Caco-2 (cell line): Measurements from ENCODE around the gene OR13D1. TPM values are rescaled to one million over a fixed set of nuclear protein-coding genes. Genes with fewer than 3 reads are reported as not detected.
"Not testable (repeated sequence)": the region's sequence is repeated elsewhere in the genome, so short reads cannot be mapped to it uniquely, and the experiment has no call there.

ENCODE experiments used
- BruUV-seq: library from RNA; stranded (reverse); fragments of 400-500 nt; replicated peaks from 2 replicates; lab custom pipeline; 2021; lab: Mats Ljungman, UMichigan
- CTCF ChIA-PET: fragments of 300-600 bp; sonication (Branson Sonifier 250); formaldehyde crosslinking; loops from one replicate; lab custom pipeline; 2022; ENCODE audit warnings: antibody characterized with exemption; lab: Charles Lee
- POLR2A ChIA-PET: fragments of 300-600 bp; sonication (Branson Sonifier 250); formaldehyde crosslinking; loops from one replicate; lab custom pipeline; 2022; ENCODE audit warnings: antibody characterized with exemption; lab: Charles Lee
- DNase-seq, 2 experiments: peaks; one replicate each; pipeline versions ENCODE4 v3.0.0 to v3.0.0-alpha.2; 2020 to 2022
- H3K27me3 ChIP-seq: replicated peaks from 2 replicates; pipeline ENCODE4 v1.6.0; 2011; ENCODE audit warnings: low read length; ENCODE audit not compliant: control insufficient read depth, insufficient read depth
- H3K36me3 ChIP-seq: 2 replicates; pipeline ENCODE4 v1.5.1; 2011; ENCODE audit warnings: low read length; ENCODE audit not compliant: control insufficient read depth, insufficient read depth
- H3K4me1 ChIP-seq: fragments of 250-450 bp; sonication (Bioruptor Pico); 2 replicates; pipeline ENCODE4 v1.5.1; 2020; ENCODE audit warnings: mild to moderate bottlenecking
- H3K4me3 ChIP-seq: 2 replicates; pipeline ENCODE4 v1.5.1; 2011; ENCODE audit warnings: low read depth, mild to moderate bottlenecking, control low read depth, low read length
- H3K9me3 ChIP-seq: fragments of 250-450 bp; sonication (Bioruptor Pico); 2 replicates; pipeline ENCODE4 v1.5.1; 2020; ENCODE audit warnings: mild to moderate bottlenecking, moderate library complexity
- H3K27ac Mint-ChIP-seq: one replicate; pipeline ENCODE4 v1.8.0; 2022; ENCODE audit warnings: mixed read lengths; ENCODE audit not compliant: unreplicated experiment
- H3K27me3 Mint-ChIP-seq: one replicate; pipeline ENCODE4 v1.8.0; 2022; ENCODE audit warnings: mixed read lengths; ENCODE audit not compliant: insufficient read depth, unreplicated experiment
- H3K36me3 Mint-ChIP-seq: one replicate; pipeline ENCODE4 v1.8.0; 2022; ENCODE audit warnings: mild to moderate bottlenecking, mixed read lengths; ENCODE audit not compliant: insufficient read depth, unreplicated experiment
- H3K4me1 Mint-ChIP-seq: one replicate; pipeline ENCODE4 v1.8.0; 2022; ENCODE audit warnings: low read depth, mixed read lengths; ENCODE audit not compliant: unreplicated experiment
- H3K4me3 Mint-ChIP-seq: one replicate; pipeline ENCODE4 v1.8.0; 2022; ENCODE audit warnings: mild to moderate bottlenecking, moderate library complexity, mixed read lengths; ENCODE audit not compliant: unreplicated experiment
- H3K9me3 Mint-ChIP-seq: one replicate; pipeline ENCODE4 v1.8.0; 2022; ENCODE audit warnings: mixed read lengths; ENCODE audit not compliant: unreplicated experiment
- intact Hi-C: fragments of 100-400 bp; cut with micrococcal nuclease; formaldehyde crosslinking; loops from one replicate; pipeline ENCODE4 v1.10.0; 2022; ENCODE audit not compliant: unreplicated experiment
- total RNA-seq: library from RNA; stranded (reverse); gene quantifications from 2 replicates; pipeline ENCODE4 v1.2.3, GENCODE V29; 2022
- TF ChIP-seq, protein P1 (sequence below), 2 experiments: fragments of 200-600 bp in 1 of 2; IDR thresholded peaks; 1 replicate in 1 of 2; 2 replicates in 1 of 2; pipeline versions ENCODE4 v1.5.1 to v1.8.0; 2011 to 2022; ENCODE audit warnings: antibody characterized with exemption in 1 of 2, control low read depth in 1 of 2, inconsistent platforms in 1 of 2, low read depth in 1 of 2, low read length in 1 of 2, mild to moderate bottlenecking in 1 of 2, moderate library complexity in 1 of 2; ENCODE audit not compliant: insufficient read depth in 1 of 2, severe bottlenecking in 1 of 2, unreplicated experiment in 1 of 2

OR13D1 gene
- total RNA-seq, 1 experiment from 2014 or later: not detected

DNA sequence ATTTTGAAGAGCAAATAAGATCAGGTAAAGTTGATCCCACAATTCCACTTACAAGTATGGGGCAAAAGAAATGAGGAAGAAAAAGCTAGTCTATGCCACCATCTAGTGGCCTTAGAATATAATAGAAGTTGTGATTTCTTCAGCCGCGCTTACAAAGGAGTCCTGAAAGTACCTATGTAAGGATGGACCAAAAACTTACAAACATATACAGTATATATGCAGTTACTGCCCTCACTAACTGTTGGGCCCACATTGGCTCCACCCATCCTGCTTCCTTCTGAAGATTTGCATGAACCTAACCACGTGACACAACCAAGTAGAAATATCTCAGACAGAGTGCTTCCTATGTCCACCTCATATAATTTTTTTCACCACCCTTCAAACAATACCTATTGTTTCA lies 11.7 kb upstream of the OR13D1 start:
- ChIA-PET CTCF (no interaction called here), POLR2A (no interaction called here)
- BruUV-seq: no TSS peak
- DNase-seq: peak in 1 of 2 experiments; percentile 37
- H3K9me3 ChIP-seq: no peaks in the 10 kb centered on the region
- no peaks in the 10 kb centered on the region for H3K27me3 ChIP-seq
- H3K36me3 ChIP-seq: no peaks in the 10 kb centered on the region
- no peak overlapping the region for H3K4me3 ChIP-seq
- TF ChIP-seq, protein P1, sequence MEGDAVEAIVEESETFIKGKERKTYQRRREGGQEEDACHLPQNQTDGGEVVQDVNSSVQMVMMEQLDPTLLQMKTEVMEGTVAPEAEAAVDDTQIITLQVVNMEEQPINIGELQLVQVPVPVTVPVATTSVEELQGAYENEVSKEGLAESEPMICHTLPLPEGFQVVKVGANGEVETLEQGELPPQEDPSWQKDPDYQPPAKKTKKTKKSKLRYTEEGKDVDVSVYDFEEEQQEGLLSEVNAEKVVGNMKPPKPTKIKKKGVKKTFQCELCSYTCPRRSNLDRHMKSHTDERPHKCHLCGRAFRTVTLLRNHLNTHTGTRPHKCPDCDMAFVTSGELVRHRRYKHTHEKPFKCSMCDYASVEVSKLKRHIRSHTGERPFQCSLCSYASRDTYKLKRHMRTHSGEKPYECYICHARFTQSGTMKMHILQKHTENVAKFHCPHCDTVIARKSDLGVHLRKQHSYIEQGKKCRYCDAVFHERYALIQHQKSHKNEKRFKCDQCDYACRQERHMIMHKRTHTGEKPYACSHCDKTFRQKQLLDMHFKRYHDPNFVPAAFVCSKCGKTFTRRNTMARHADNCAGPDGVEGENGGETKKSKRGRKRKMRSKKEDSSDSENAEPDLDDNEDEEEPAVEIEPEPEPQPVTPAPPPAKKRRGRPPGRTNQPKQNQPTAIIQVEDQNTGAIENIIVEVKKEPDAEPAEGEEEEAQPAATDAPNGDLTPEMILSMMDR (IDR thresholded peaks at IDR 0.05; ENCODE audit: insufficient read depth in 1 of 2, low read depth in 1 of 2, low read length in 1 of 2, severe bottlenecking in 1 of 2, unreplicated experiment in 1 of 2): peak; percentile 31 to 53
- Mint-ChIP-seq H3K4me3 (no peak overlapping the region), H3K9me3 (no peaks in the 10 kb centered on the region), H3K27ac (no peak overlapping the region), H3K4me1 (no peaks in the 10 kb centered on the region), H3K27me3 (no peaks in the 10 kb centered on the region), H3K36me3 (no peaks in the 10 kb centered on the region)
- no peaks in the 10 kb centered on the region; the same call in 1 of the 2 replicates for H3K4me1 ChIP-seq
- intact Hi-C loops: loop anchor here (1.0 to 10.0 kb wide), 7 partner anchors 61 to 1288 kb away; no protein-coding TSS in a partner anchor

- CTCF ChIA-PET: no interaction called here
- POLR2A ChIA-PET: no interaction called here
These were observed 8.2 kb upstream of the OR13D1 start for GRCh38 chr9:104686081-104686480.

GRCh38 chr9:104700306-104700705 lies 6.0 kb downstream of the OR13D1 start:
- Histone ChIP-seq H3K36me3 (no peaks in the 10 kb centered on the region), H3K9me3 (no peaks in the 10 kb centered on the region), H3K4me3 (no peak overlapping the region), H3K27me3 (no peaks in the 10 kb centered on the region), H3K4me1 (peaks cover 43% of the 10 kb centered on the region)
- Mint-ChIP-seq H3K27me3 (no peaks in the 10 kb centered on the region), H3K4me3 (peak overlapping the region; percentile 32), H3K36me3 (peaks cover 5% of the 10 kb centered on the region), H3K9me3 (peaks cover 42% of the 10 kb centered on the region), H3K27ac (peak overlapping the region; percentile 75), H3K4me1 (peaks cover 27% of the 10 kb centered on the region)
- DNase-seq: peak; percentile 58 to 64
- no TSS peak for BruUV-seq
- ChIA-PET CTCF (no interaction called here), POLR2A (no interaction called here)
- TF ChIP-seq, protein P1 (IDR thresholded peaks at IDR 0.05; ENCODE audit: insufficient read depth in 1 of 2, low read depth in 1 of 2, low read length in 1 of 2, severe bottlenecking in 1 of 2, unreplicated experiment in 1 of 2): no peak
- intact Hi-C loops: loop anchor here (1.0 kb wide), 3 partner anchors 43 to 622 kb away; partner anchors contain the start of gene NIPSNAP3A

More at GRCh38 chr9:104686081-104686480, 8.2 kb upstream of the OR13D1 start:
- Mint-ChIP-seq H3K27me3 (no peaks in the 10 kb centered on the region), H3K9me3 (no peaks in the 10 kb centered on the region), H3K4me3 (no peak overlapping the region), H3K36me3 (no peaks in the 10 kb centered on the region), H3K4me1 (no peaks in the 10 kb centered on the region), H3K27ac (no peak overlapping the region)
- TF ChIP-seq, protein P1 (IDR thresholded peaks at IDR 0.05; ENCODE audit: insufficient read depth in 1 of 2, low read depth in 1 of 2, low read length in 1 of 2, severe bottlenecking in 1 of 2, unreplicated experiment in 1 of 2): no peak
- Histone ChIP-seq H3K27me3 (no peaks in the 10 kb centered on the region), H3K4me3 (no peak overlapping the region), H3K4me1 (no peaks in the 10 kb centered on the region; the same call in 1 of the 2 replicates), H3K36me3 (no peaks in the 10 kb centered on the region), H3K9me3 (no peaks in the 10 kb centered on the region)
- intact Hi-C loops: loop anchor here (10.0 kb wide), 1 partner anchor 1291 kb away; no protein-coding TSS in a partner anchor
- no TSS peak for BruUV-seq
- no peak for DNase-seq

DNA sequence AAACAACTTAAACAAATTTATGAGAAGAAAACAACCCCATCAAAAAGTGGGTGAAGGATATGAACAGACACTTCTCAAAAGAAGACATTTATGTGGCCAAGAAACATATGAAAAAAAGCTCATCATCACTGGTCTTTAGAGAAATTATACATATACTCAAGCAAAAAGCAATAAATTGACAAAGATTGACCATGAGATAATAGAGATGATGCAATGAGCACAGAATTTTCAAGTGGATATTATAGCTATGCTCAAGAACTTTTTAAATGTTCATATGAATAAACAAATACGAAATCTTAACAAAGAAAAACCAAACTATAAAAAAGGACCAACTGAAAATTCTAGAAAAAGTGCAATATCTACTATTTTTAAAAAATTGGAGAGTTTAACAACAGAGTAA lies 14.4 kb downstream of the OR13D1 start:
- CTCF ChIA-PET, H3K27me3 ChIP-seq, H3K4me1 ChIP-seq, H3K36me3 Mint-ChIP-seq, H3K27me3 Mint-ChIP-seq, BruUV-seq, H3K9me3 ChIP-seq, intact Hi-C loops, H3K27ac Mint-ChIP-seq, H3K4me3 Mint-ChIP-seq, H3K36me3 ChIP-seq, H3K4me3 ChIP-seq, DNase-seq, H3K4me1 Mint-ChIP-seq, POLR2A ChIA-PET: not testable (repeated sequence)
- peaks cover 24% of the 10 kb centered on the region for H3K9me3 Mint-ChIP-seq
